Measurements from ENCODE around the gene RABGAP1L. TPM values are rescaled to one million over a fixed set of nuclear protein-coding genes. Genes with fewer than 3 reads are reported as not detected.
"Not testable (repeated sequence)": the region's sequence is repeated elsewhere in the genome, so short reads cannot be mapped to it uniquely, and the experiment has no call there.

RABGAP1L gene
- total RNA-seq, 6 donors from 2014 or later = 41.3 to 229 (median 85.3) TPM

- Histone ChIP-seq H3K36me3 (no peaks in the 10 kb centered on the region), H3K9me3 (no peaks in the 10 kb centered on the region), H3K27me3 (no peaks in the 10 kb centered on the region), H3K4me3 (no peak overlapping the region), H3K27ac (no peak overlapping the region), H3K4me1 (no peaks in the 10 kb centered on the region)
- no peak for DNase-seq
- WGBS, 2 donors = 0% methylated on average over 1 of the region's 1 CpG
- no peak for TF ChIP-seq POLR2AphosphoS5 (IDR thresholded peaks at IDR 0.05)
- no peak for TF ChIP-seq CTCF (IDR thresholded peaks at IDR 0.05)
- no peak for TF ChIP-seq POLR2A (IDR thresholded peaks at IDR 0.05)
- TF ChIP-seq EP300 (IDR thresholded peaks at IDR 0.05) = no peak
- ATAC-seq (ENCODE audit: low FRiP score in 2 of 2) = no peak
These were observed 682.4 kb downstream of the RABGAP1L start for GRCh38 chr1:174841747-174842146.

- not testable (repeated sequence) for DNase-seq; H3K4me1 ChIP-seq; ATAC-seq (ENCODE audit: low FRiP score in 2 of 2); H3K27ac ChIP-seq; H3K4me3 ChIP-seq; H3K36me3 ChIP-seq; H3K27me3 ChIP-seq; H3K9me3 ChIP-seq
- WGBS, 2 donors = 87 to 90% methylated on average over 8 to 26 of the region's 36 CpGs
These were observed 689.6 kb downstream of the RABGAP1L start for GRCh38 chr1:174848593-174849560.

GRCh38 chr1:174850726-174851125 is 691.4 kb downstream of the RABGAP1L start:
- WGBS, 2 donors = 64 to 73% methylated on average over 1 of the region's 1 CpG
- no peak for TF ChIP-seq POLR2AphosphoS5 (IDR thresholded peaks at IDR 0.05)
- no peak overlapping the region for H3K27ac ChIP-seq
- no peak overlapping the region for H3K4me3 ChIP-seq
- ATAC-seq (ENCODE audit: low FRiP score in 2 of 2) = no peak
- no peaks in the 10 kb centered on the region for H3K27me3 ChIP-seq
- no peaks in the 10 kb centered on the region for H3K9me3 ChIP-seq
- H3K4me1 ChIP-seq = peaks cover 0 to 8% (median 0%) of the 10 kb centered on the region in 4 donors
- DNase-seq = peak in 1 of 2 donors; percentile 40
- no peaks in the 10 kb centered on the region for H3K36me3 ChIP-seq

GRCh38 chr1:174858301-174858700 is 699.0 kb downstream of the RABGAP1L start:
- DNase-seq = no peak
- Histone ChIP-seq H3K4me3 (no peak overlapping the region), H3K27ac (no peak overlapping the region), H3K36me3 (no peaks in the 10 kb centered on the region), H3K4me1 (peaks cover 0 to 8% (median 0%) of the 10 kb centered on the region in 4 donors), H3K27me3 (no peaks in the 10 kb centered on the region), H3K9me3 (no peaks in the 10 kb centered on the region)
- ATAC-seq (ENCODE audit: low FRiP score in 2 of 2) = no peak
- 94 to 100% methylated on average over 1 of the region's 1 CpG for WGBS, 2 donors
- TF ChIP-seq CTCF (IDR thresholded peaks at IDR 0.05) = no peak
- no peak for TF ChIP-seq EP300 (IDR thresholded peaks at IDR 0.05)
- TF ChIP-seq POLR2AphosphoS5 (IDR thresholded peaks at IDR 0.05) = no peak
- TF ChIP-seq POLR2A (IDR thresholded peaks at IDR 0.05) = no peak

GRCh38 chr1:174870319-174870718 is 711.0 kb downstream of the RABGAP1L start:
- WGBS, 2 donors = 86 to 97% methylated on average over 1 of the region's 1 CpG
- H3K4me3 ChIP-seq = no peak overlapping the region
- DNase-seq (no peak), ATAC-seq (ENCODE audit: low FRiP score in 2 of 2) (no peak)
- no peaks in the 10 kb centered on the region for H3K36me3 ChIP-seq
- peaks cover 0 to 9% (median 5%) of the 10 kb centered on the region in 4 donors for H3K4me1 ChIP-seq
- TF ChIP-seq EP300 (IDR thresholded peaks at IDR 0.05) (no peak), POLR2AphosphoS5 (IDR thresholded peaks at IDR 0.05) (no peak), CTCF (IDR thresholded peaks at IDR 0.05) (no peak), POLR2A (IDR thresholded peaks at IDR 0.05) (no peak)
- no peaks in the 10 kb centered on the region for H3K27me3 ChIP-seq
- H3K27ac ChIP-seq = no peak overlapping the region
- H3K9me3 ChIP-seq = no peaks in the 10 kb centered on the region
